Measurements from ENCODE around the gene ARHGDIG. TPM values are rescaled to one million over a fixed set of nuclear protein-coding genes. Genes with fewer than 3 reads are reported as not detected.
A peak's percentile ranks its signal among the peaks of the same experiment; 100 is the strongest.

Gene ARHGDIG
- total RNA-seq (1 to 10 TPM; 3.5 to 5.7 (median 5.0) TPM), polyA plus RNA-seq (1 to 10 TPM in 2 of 3 donors, not detected in 1; 1.6 to 5.2 TPM)

DNA sequence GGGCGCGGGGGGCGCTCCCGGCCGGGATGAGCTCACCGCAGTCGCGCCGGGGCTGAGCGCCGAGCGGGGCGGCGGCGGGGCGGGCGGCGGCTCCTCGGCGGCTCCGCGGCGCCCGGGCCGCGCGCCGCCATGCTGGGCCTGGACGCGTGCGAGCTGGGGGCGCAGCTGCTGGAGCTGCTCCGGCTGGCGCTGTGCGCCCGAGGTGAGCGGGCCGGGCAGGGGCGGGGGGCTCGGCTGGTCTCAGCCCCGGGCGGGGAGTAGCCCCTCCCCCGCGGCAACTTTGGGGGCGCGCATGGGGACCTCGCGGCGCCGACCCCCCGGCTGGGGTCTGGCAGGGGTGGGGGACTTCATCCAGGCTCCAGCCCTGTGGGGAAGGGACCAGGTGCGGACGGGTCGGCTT, at the start of gene ARHGDIG:
Gene ARHGDIG, plus strand, starts transcription at position 40 of the 400 bp plus-strand sequence. Its CDS starts 90 bp downstream, at position 130.
- Histone ChIP-seq H3K27me3 (peaks cover 8 to 29% (median 29%) of the 10 kb centered on the region in 3 donors), H3K9me3 (no peaks in the 10 kb centered on the region), H3K27ac (no peak within 1 kb of the TSS), H3K4me3 (peak within 1 kb of the TSS in 3 of 4 donors; percentile 30 to 47 (median 40)), H3K36me3 (no peaks in the 10 kb centered on the region), H3K4me1 (peaks cover 0 to 21% (median 17%) of the 10 kb centered on the region in 4 donors)
- DNase-seq: no peak
- intact Hi-C loops (cut with DNase I): no loop called here
- WGBS, 2 donors: 1 to 2% methylated on average over 54 of the region's 54 CpGs
- TF ChIP-seq, protein P1, sequence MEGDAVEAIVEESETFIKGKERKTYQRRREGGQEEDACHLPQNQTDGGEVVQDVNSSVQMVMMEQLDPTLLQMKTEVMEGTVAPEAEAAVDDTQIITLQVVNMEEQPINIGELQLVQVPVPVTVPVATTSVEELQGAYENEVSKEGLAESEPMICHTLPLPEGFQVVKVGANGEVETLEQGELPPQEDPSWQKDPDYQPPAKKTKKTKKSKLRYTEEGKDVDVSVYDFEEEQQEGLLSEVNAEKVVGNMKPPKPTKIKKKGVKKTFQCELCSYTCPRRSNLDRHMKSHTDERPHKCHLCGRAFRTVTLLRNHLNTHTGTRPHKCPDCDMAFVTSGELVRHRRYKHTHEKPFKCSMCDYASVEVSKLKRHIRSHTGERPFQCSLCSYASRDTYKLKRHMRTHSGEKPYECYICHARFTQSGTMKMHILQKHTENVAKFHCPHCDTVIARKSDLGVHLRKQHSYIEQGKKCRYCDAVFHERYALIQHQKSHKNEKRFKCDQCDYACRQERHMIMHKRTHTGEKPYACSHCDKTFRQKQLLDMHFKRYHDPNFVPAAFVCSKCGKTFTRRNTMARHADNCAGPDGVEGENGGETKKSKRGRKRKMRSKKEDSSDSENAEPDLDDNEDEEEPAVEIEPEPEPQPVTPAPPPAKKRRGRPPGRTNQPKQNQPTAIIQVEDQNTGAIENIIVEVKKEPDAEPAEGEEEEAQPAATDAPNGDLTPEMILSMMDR (IDR thresholded peaks at IDR 0.05): no peak
- no peak for TF ChIP-seq POLR2AphosphoS5 (IDR thresholded peaks at IDR 0.05)
- TF ChIP-seq POLR2A (IDR thresholded peaks at IDR 0.05): no peak
- TF ChIP-seq EP300 (IDR thresholded peaks at IDR 0.05): no peak

DNA sequence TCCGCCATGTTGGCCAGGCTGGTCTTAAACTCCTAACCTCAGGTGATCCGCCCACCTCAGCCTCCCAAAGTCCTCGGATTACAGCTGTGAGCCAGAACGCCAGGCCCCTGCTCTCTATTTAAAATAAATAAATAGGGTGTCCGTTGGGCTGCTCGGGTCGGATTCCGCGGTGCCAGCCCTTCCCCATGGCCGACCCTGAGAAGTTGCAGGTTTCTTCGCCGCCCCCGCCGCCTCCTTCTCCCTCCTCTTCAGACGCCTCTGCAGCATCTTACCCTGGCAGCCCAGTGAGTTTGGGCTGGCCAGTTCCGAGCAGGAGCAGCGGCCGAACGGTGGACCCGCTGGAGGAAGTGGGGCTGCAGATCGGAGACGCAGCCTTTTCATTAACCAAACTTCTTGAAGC, 49.4 kb upstream of the ARHGDIG start:
- Histone ChIP-seq H3K27me3 (no peaks in the 10 kb centered on the region), H3K36me3 (peaks cover 8 to 15% (median 15%) of the 10 kb centered on the region in 4 donors), H3K27ac (no peak overlapping the region), H3K9me3 (no peaks in the 10 kb centered on the region), H3K4me1 (peaks cover 0 to 37% (median 29%) of the 10 kb centered on the region in 4 donors), H3K4me3 (no peak overlapping the region)
- no peak for DNase-seq
- no peak for TF ChIP-seq EP300 (IDR thresholded peaks at IDR 0.05)
- no peak for TF ChIP-seq POLR2AphosphoS5 (IDR thresholded peaks at IDR 0.05)
- no peak for TF ChIP-seq POLR2A (IDR thresholded peaks at IDR 0.05)
- TF ChIP-seq, protein P1 (IDR thresholded peaks at IDR 0.05): no peak
- WGBS, 2 donors: 85 to 93% methylated on average over 22 of the region's 22 CpGs
- intact Hi-C loops (cut with DNase I): no loop called here

DNA sequence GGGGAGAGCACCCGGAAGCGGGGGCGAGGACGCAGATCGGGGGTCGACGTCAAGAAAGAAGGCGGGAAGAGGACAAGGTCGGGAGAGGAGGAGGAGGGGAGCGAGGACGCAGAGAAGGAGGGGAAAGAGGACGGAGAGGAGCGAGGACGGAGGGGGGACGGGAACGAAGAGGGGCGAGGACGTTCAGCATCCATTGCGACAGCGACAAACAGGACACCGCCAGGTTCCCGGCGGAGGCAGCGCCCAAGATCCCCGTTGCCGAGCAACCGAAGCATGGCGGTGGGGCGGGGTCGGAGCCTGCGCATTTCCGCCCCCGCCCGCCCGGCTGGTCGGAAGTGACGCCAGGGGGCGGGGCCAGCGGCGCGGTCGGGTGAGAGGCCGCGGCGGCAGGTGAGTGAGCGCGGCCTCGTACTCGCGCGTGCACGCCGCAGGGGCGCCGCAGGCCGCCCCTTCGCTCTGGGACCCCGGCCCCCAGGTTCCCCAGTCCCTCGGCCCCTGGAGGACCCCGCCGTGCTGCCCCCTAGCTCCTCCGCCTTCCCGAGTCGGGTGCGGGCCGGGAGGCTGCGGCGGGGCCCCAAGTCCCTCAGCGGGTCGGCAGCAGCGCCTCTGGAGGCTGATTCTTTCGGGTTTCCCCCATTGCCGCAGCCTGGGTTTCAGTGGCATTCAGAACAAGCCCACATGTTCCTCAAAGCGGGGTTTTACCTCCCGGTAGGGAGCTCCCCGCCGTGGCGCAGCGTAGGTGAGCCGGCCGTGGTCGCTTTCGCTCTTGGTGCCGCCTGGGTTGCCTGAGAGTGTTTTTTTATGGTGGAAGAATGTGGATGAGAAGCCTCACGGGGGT, 45.7 kb upstream of the ARHGDIG start, which contains the start of gene FAM234A:
Gene FAM234A, plus strand, starts transcription at position 354 of the 838 bp plus-strand sequence. CDS start 19,593 bp downstream, outside the sequence.
- 0 to 1% methylated on average over 85 of the region's 85 CpGs for WGBS, 2 donors
- Histone ChIP-seq H3K27ac (peak within 1 kb of the TSS; percentile 92 to 98 (median 96)), H3K27me3 (no peaks in the 10 kb centered on the region), H3K4me1 (peaks cover 0 to 21% (median 19%) of the 10 kb centered on the region in 4 donors), H3K4me3 (peak within 1 kb of the TSS; percentile 67 to 83 (median 76)), H3K36me3 (no peaks in the 10 kb centered on the region), H3K9me3 (no peaks in the 10 kb centered on the region)
- intact Hi-C loops (cut with DNase I): loop anchor here (2.0 kb wide), 1 partner anchor 118 kb away; the partner anchor contains the start of gene AXIN1
- peak; percentile 97 for DNase-seq
- TF ChIP-seq POLR2AphosphoS5 (IDR thresholded peaks at IDR 0.05) (peak; percentile 87 to 95 (median 91)), POLR2A (IDR thresholded peaks at IDR 0.05) (peak in 1 of 2 donors; percentile 51), EP300 (IDR thresholded peaks at IDR 0.05) (no peak)
- TF ChIP-seq, protein P1 (IDR thresholded peaks at IDR 0.05): peak in 2 of 4 experiments; percentile 33 to 41

DNA sequence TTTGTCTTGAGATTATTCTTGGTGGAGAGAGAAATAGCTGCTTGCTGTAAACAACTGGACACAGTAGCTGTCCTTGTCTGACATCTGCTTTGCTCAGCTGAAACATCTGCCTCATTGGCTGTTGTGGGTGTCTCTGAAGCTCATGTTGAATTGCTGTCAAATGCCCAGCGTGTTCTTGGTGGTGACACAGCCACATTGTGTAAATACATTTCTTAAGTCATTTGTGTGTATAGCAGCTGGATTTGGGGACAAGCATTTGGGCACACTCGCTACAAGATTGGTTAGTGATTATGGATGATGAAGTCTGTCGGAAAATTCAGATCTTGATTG, 40.5 kb upstream of the ARHGDIG start:
- intact Hi-C loops (cut with DNase I): no loop called here
- H3K9me3 ChIP-seq: no peaks in the 10 kb centered on the region
- H3K27ac ChIP-seq: peak overlapping the region; percentile 44 to 60 (median 48)
- H3K4me1 ChIP-seq: peaks cover 0 to 42% (median 31%) of the 10 kb centered on the region in 4 donors
- H3K36me3 ChIP-seq: no peaks in the 10 kb centered on the region
- H3K27me3 ChIP-seq: no peaks in the 10 kb centered on the region
- no peak for DNase-seq
- TF ChIP-seq POLR2AphosphoS5 (IDR thresholded peaks at IDR 0.05): peak in 1 of 4 donors; percentile 30
- TF ChIP-seq EP300 (IDR thresholded peaks at IDR 0.05): no peak
- TF ChIP-seq, protein P1 (IDR thresholded peaks at IDR 0.05): no peak
- H3K4me3 ChIP-seq: no peak overlapping the region
- 79 to 84% methylated on average over 3 of the region's 3 CpGs for whole genome bisulfite sequencing, 2 donors

All from sigmoid colon (tissue), 7 donors.